Measurements from ENCODE around the gene TFR2. TPM values are rescaled to one million over a fixed set of nuclear protein-coding genes. Genes with fewer than 3 reads are reported as not detected.

The TFR2 gene
- total RNA-seq, 1 experiment from 2014 or later = not detected

GRCh38 chr7:100626055-100626454, 15.3 kb downstream of the TFR2 start:
- H3K27ac ChIP-seq = no peak overlapping the region
- H3K4me3 ChIP-seq = no peak overlapping the region
- peaks cover 9% of the 10 kb centered on the region; the same call in 1 of the 2 replicates for H3K4me1 ChIP-seq (replicated peaks)
- H3K9me3 ChIP-seq (replicated peaks) = 0 out of 2 replicates have a peak, but pooled peaks cover 5% of the 10 kb centered on the region
- no peak for DNase-seq (ENCODE audit: low read depth in 1 of 2, low spot score in 2 of 2)
- H3K27me3 ChIP-seq (replicated peaks) = no peaks in the 10 kb centered on the region; the same call in 1 of the 2 replicates
- no peaks in the 10 kb centered on the region for H3K36me3 ChIP-seq

GRCh38 chr7:100623951-100624824, 17.2 kb downstream of the TFR2 start:
- Histone ChIP-seq H3K9me3 (replicated peaks) (0 out of 2 replicates have a peak, but pooled peaks cover 5% of the 10 kb centered on the region), H3K4me1 (replicated peaks) (peaks cover 9% of the 10 kb centered on the region; the same call in 1 of the 2 replicates), H3K4me3 (no peak overlapping the region), H3K27ac (no peak overlapping the region), H3K27me3 (replicated peaks) (no peaks in the 10 kb centered on the region; the same call in 1 of the 2 replicates), H3K36me3 (no peaks in the 10 kb centered on the region)
- DNase-seq (ENCODE audit: low read depth in 1 of 2, low spot score in 2 of 2) = no peak

DNA sequence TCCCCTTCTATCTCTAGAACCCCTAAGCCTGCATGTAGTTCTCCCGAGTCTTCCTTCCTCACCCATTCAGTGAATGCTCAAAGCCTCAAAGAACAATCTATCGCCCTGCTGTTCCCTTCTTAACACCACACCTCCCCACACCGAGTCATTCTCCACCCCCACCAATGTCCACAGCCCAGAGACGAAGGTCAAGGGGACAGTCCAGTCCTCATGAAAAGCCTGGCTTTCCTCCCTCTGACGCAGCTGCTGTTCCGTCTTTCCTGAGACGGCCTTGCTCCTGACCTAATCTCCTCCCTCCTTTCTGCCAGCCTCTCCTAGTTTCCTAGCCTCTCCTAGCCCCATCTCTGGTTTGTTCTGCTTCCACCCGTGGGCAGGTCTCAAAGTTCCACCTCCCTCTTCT, 19.8 kb downstream of the TFR2 start:
- H3K27ac ChIP-seq = no peak overlapping the region
- H3K4me1 ChIP-seq (replicated peaks) = 0 out of 2 replicates have a peak, but pooled peaks cover 3% of the 10 kb centered on the region
- H3K9me3 ChIP-seq (replicated peaks) = no peaks in the 10 kb centered on the region
- no peak overlapping the region for H3K4me3 ChIP-seq
- H3K36me3 ChIP-seq = no peaks in the 10 kb centered on the region
- no peaks in the 10 kb centered on the region; the same call in 1 of the 2 replicates for H3K27me3 ChIP-seq (replicated peaks)
- no peak for DNase-seq (ENCODE audit: low read depth in 1 of 2, low spot score in 2 of 2)

DNA sequence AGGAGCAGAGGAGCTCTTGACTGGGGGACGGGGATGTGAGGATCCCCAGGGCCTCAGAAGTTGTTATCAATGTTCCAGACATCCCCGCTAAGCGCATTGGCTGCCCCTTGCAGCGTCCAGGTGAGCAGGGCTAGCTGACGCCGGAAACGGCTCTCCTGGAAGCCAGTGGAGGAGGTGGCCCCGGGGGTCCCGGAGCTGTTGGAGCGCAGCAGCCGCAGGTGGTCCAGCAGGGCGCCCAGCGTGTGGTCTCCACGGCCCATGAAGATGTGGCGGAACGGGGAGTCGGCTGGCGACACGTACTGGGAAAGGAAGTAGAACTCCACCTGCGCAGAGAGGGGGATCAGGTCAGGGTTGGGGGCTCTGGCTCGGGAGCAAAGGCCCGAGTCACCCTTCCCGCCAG, 20.5 kb downstream of the TFR2 start:
- Histone ChIP-seq H3K9me3 (replicated peaks) (no peaks in the 10 kb centered on the region), H3K36me3 (no peaks in the 10 kb centered on the region), H3K27ac (no peak overlapping the region), H3K4me1 (replicated peaks) (no peaks in the 10 kb centered on the region), H3K4me3 (no peak overlapping the region), H3K27me3 (replicated peaks) (no peaks in the 10 kb centered on the region; the same call in 1 of the 2 replicates)
- DNase-seq (ENCODE audit: low read depth in 1 of 2, low spot score in 2 of 2) = no peak

DNA sequence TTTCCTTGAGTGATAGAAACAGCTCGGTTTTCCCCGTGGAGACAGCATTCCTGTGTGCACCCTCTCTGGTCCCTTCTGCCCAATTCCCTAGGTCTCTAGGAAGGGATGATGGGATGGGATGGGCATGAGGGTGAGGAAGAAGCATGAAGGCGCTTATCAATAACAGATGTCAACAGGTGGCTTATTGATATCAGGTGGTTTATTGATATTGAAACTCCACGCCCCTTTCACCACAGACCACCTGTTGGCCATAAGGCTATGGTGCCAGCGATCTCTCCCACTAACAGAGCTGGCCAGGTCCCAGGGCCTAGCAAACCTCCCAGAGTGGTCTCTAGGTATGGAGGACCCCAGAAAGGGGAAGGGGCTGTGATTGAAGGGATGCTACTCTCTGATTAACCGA, 21.1 kb downstream of the TFR2 start:
- no peaks in the 10 kb centered on the region for H3K36me3 ChIP-seq
- no peak overlapping the region for H3K27ac ChIP-seq
- no peaks in the 10 kb centered on the region; the same call in 1 of the 2 replicates for H3K27me3 ChIP-seq (replicated peaks)
- DNase-seq (ENCODE audit: low read depth in 1 of 2, low spot score in 2 of 2) = no peak
- no peaks in the 10 kb centered on the region for H3K9me3 ChIP-seq (replicated peaks)
- no peaks in the 10 kb centered on the region for H3K4me1 ChIP-seq (replicated peaks)
- H3K4me3 ChIP-seq = no peak overlapping the region

GRCh38 chr7:100614308-100614861, 27.0 kb downstream of the TFR2 start:
- Histone ChIP-seq H3K36me3 (no peaks in the 10 kb centered on the region), H3K9me3 (replicated peaks) (no peaks in the 10 kb centered on the region), H3K4me1 (replicated peaks) (peaks cover 9% of the 10 kb centered on the region), H3K4me3 (no peak overlapping the region), H3K27ac (no peak overlapping the region), H3K27me3 (replicated peaks) (no peaks in the 10 kb centered on the region)
- DNase-seq (ENCODE audit: low read depth in 1 of 2, low spot score in 2 of 2) = no peak

DNA sequence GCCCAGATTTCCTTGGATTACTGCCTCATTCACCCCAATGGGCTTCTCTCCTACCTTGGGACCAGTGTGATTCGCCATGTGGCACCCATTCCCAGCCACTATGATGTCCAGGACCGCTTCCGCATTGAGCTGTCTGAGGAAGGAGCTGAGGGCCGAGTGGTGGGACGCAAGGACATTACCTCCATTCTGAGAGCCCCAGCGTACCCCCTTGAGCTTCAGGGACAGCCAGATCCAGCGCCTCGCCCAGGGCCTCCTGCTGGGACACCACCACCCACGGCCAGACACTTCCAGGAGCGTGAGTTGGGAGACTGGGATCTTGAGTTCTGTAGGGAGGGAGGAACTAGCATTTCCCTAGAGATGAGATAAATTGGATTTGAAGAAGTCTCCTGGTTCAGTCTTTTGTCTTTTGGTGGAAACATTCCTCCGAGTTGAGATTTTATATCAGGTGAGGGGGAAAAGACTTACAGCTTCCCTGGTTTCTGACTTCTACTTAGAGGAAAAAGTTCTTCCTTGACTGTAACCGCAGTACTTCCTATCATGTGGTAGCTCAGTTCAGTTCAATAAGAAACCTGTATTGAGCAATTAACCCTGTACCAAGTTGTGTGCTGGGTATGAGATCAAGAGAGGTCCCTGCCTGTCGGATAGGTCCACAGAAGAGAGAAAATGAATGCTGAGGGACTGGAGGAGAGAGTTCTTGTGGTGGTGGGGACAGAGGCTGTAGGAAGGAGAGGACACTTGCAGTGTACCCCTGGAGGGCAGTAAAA, 27.8 kb downstream of the TFR2 start:
- DNase-seq (ENCODE audit: low read depth in 1 of 2, low spot score in 2 of 2) = no peak
- Histone ChIP-seq H3K4me1 (replicated peaks) (peaks cover 9% of the 10 kb centered on the region), H3K9me3 (replicated peaks) (no peaks in the 10 kb centered on the region), H3K27me3 (replicated peaks) (no peaks in the 10 kb centered on the region), H3K27ac (no peak overlapping the region), H3K4me3 (no peak overlapping the region), H3K36me3 (no peaks in the 10 kb centered on the region)

DNA sequence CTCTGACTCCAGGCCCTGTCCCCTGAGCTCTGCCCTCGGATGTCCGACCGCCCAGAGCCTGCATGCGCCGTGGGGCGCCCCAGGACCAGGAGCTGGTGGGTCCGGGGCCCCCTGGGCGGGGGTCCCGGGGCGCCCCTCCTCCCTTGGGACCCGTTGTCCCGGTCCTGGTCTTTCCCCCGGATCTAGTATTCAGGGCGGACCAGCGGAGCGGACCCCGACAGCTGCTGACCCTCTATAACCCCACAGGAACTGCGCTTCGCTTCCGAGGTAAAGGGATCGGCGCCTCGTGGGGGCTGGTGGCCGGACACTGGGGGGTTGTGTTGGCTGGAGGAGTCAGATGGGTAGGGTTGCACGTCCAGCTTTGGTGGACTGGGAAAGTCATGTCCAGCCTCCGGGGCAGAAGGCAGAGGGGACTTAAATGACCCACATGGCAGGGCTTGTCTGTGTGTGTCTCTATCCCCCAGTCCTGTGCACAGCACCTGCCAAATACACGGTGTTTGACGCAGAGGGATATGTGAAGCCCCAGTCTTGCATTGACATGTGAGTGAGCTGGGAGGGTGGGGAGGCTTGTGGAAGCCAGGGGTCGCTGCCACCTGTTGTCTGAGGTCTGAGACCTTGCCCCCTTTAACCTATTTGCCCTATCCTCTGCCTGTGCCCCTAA, 28.5 kb downstream of the TFR2 start:
- H3K36me3 ChIP-seq = 0 out of 2 replicates have a peak, but pooled peaks cover 2% of the 10 kb centered on the region
- H3K4me3 ChIP-seq = peak overlapping the region; percentile 49
- H3K27me3 ChIP-seq (replicated peaks) = no peaks in the 10 kb centered on the region
- H3K9me3 ChIP-seq (replicated peaks) = no peaks in the 10 kb centered on the region
- H3K4me1 ChIP-seq (replicated peaks) = peaks cover 9% of the 10 kb centered on the region
- no peak for DNase-seq (ENCODE audit: low read depth in 1 of 2, low spot score in 2 of 2)
- H3K27ac ChIP-seq = no peak overlapping the region

DNA sequence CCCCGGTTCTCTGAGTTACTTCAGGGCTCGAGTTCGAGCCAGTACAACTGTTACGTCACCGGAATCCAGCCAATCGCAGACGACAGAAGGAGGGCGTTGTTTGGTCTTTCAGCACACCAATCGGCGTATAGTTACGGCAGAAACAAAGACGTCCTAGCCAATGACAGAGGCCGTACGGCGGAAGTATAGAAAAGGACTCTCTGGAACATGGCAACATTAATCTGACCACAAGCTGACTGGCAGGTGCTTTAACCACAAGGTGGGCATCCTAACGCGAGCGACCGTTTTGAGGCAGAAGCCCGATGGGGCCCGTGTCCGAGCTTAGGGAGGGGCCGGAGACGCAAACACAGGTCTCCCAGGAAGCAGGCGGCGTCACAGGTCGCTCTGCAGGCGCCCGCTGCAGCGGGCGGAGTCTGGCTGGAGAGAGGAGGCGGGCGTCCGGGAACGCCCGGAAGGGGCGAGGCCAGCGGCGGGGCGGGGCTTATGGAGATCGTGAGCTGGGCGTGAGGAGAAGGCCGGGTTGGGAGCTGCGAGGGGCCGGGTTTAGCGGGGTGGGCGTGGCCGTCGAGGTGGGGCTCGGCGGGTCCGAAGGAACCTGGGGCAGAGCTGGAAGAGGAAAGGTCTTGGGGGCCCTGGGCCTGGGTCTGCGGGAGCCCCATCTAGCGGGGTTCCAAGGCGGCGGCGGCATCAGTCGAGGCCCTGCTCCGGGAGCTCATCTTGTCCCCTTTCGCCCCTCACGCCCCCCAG, 29.2 kb downstream of the TFR2 start, which contains the start of gene MOSPD3:
MOSPD3 (plus strand) TSS at position 558 of the 747 bp plus-strand sequence. CDS start 252 bp downstream, outside the sequence.
- peak within 1 kb of the TSS; percentile 67 for H3K27ac ChIP-seq
- peak; percentile 98 to 99 for DNase-seq (ENCODE audit: low read depth in 1 of 2, low spot score in 2 of 2)
- no peaks in the 10 kb centered on the region for H3K9me3 ChIP-seq (replicated peaks)
- H3K36me3 ChIP-seq = peaks cover 9% of the 10 kb centered on the region
- no peaks in the 10 kb centered on the region for H3K27me3 ChIP-seq (replicated peaks)
- H3K4me3 ChIP-seq = peak within 1 kb of the TSS; percentile 49
- H3K4me1 ChIP-seq (replicated peaks) = peaks cover 9% of the 10 kb centered on the region

- no peaks in the 10 kb centered on the region for H3K27me3 ChIP-seq (replicated peaks)
- H3K9me3 ChIP-seq (replicated peaks) = no peaks in the 10 kb centered on the region
- DNase-seq (ENCODE audit: low read depth in 1 of 2, low spot score in 2 of 2) = no peak
- H3K4me3 ChIP-seq = no peak overlapping the region
- peaks cover 26% of the 10 kb centered on the region for H3K36me3 ChIP-seq
- H3K4me1 ChIP-seq (replicated peaks) = peaks cover 9% of the 10 kb centered on the region
- H3K27ac ChIP-seq = no peak overlapping the region
These were observed 31.4 kb downstream of the TFR2 start for GRCh38 chr7:100609958-100610357.

DNA sequence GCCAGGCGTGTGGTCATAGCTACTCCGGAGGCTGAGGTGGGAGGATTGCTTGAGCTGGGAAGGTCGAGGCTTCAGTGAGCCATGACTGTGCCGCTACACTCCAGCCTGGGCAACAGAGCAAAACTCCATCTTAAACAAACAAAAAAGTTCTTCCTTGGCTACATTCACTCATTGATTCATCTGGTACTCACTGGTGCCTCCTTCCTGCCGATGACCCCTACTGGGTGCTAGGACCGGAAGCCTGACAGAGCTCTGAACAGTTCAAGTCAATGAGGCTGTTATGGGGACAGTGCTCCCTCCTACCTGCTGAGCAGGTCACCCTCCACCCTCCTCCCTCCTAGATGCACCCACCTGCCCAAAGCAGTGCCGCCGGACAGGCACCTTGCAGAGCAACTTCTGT, 34.2 kb downstream of the TFR2 start:
- Histone ChIP-seq H3K9me3 (replicated peaks) (no peaks in the 10 kb centered on the region), H3K4me1 (replicated peaks) (peaks cover 23% of the 10 kb centered on the region), H3K27ac (no peak overlapping the region), H3K27me3 (replicated peaks) (no peaks in the 10 kb centered on the region), H3K4me3 (no peak overlapping the region), H3K36me3 (peaks cover 30% of the 10 kb centered on the region)
- DNase-seq (ENCODE audit: low read depth in 1 of 2, low spot score in 2 of 2) = no peak

GRCh38 chr7:100606313-100606712, 35.0 kb downstream of the TFR2 start:
- Histone ChIP-seq H3K27me3 (replicated peaks) (no peaks in the 10 kb centered on the region), H3K4me1 (replicated peaks) (peaks cover 31% of the 10 kb centered on the region), H3K27ac (no peak overlapping the region), H3K9me3 (replicated peaks) (no peaks in the 10 kb centered on the region), H3K4me3 (no peak overlapping the region), H3K36me3 (peaks cover 30% of the 10 kb centered on the region)
- no peak for DNase-seq (ENCODE audit: low read depth in 1 of 2, low spot score in 2 of 2)

Data from SJSA1 (cell line).